HPDE6-E6E7 (cell line): ENCODE measurements around the gene NVL.
"Not testable (repeated sequence)": the region's sequence is repeated elsewhere in the genome, so short reads cannot be mapped to it uniquely, and the experiment has no call there.

Source experiments
- DNase-seq: peaks from one replicate; pipeline ENCODE4 v3.0.0; 2011; ENCODE audit warnings: missing footprints; ENCODE audit errors: extremely low spot score

NVL gene

GRCh38 chr1:224237119-224237881 is 92.7 kb downstream of the NVL start:
- no peak for DNase-seq

GRCh38 chr1:224235813-224236493 is 94.0 kb downstream of the NVL start:
- DNase-seq = no peak

- DNase-seq = no peak
These were observed 96.0 kb downstream of the NVL start for GRCh38 chr1:224234017-224234416.

- DNase-seq = no peak
These were observed 103.0 kb downstream of the NVL start for GRCh38 chr1:224226849-224227502.

- DNase-seq = no peak
These were observed 105.9 kb downstream of the NVL start for GRCh38 chr1:224223819-224224714.

- DNase-seq = no peak
These were observed 110.3 kb downstream of the NVL start for GRCh38 chr1:224219612-224220059.

GRCh38 chr1:224219011-224219611 is 110.9 kb downstream of the NVL start:
- no peak for DNase-seq

- no peak for DNase-seq
These were observed 112.0 kb downstream of the NVL start for GRCh38 chr1:224217655-224218623.

GRCh38 chr1:224216382-224216781 is 113.6 kb downstream of the NVL start:
- DNase-seq = no peak

- DNase-seq = no peak
These were observed 116.4 kb downstream of the NVL start for GRCh38 chr1:224213438-224214119.

- DNase-seq = no peak
These were observed 117.3 kb downstream of the NVL start for GRCh38 chr1:224212618-224213061.

GRCh38 chr1:224211206-224211962 is 118.6 kb downstream of the NVL start:
- DNase-seq = no peak

- DNase-seq = not testable (repeated sequence)
These were observed 123.9 kb downstream of the NVL start for GRCh38 chr1:224205931-224206538.

GRCh38 chr1:224205438-224205840 is 124.5 kb downstream of the NVL start:
- peak; percentile 47 for DNase-seq

- no peak for DNase-seq
These were observed 126.5 kb downstream of the NVL start for GRCh38 chr1:224203243-224204016.

GRCh38 chr1:224201853-224202252 is 128.1 kb downstream of the NVL start:
- DNase-seq = no peak

GRCh38 chr1:224201383-224201782 is 128.6 kb downstream of the NVL start:
- DNase-seq = no peak
